ENCODE data around the gene PLCB3. TPM values are rescaled to one million over a fixed set of nuclear protein-coding genes. Genes with fewer than 3 reads are reported as not detected.
A peak's percentile ranks its signal among the peaks of the same experiment; 100 is the strongest.

PLCB3 gene
- total RNA-seq, result 25.3 and 25.6 TPM in 2 replicates

DNA sequence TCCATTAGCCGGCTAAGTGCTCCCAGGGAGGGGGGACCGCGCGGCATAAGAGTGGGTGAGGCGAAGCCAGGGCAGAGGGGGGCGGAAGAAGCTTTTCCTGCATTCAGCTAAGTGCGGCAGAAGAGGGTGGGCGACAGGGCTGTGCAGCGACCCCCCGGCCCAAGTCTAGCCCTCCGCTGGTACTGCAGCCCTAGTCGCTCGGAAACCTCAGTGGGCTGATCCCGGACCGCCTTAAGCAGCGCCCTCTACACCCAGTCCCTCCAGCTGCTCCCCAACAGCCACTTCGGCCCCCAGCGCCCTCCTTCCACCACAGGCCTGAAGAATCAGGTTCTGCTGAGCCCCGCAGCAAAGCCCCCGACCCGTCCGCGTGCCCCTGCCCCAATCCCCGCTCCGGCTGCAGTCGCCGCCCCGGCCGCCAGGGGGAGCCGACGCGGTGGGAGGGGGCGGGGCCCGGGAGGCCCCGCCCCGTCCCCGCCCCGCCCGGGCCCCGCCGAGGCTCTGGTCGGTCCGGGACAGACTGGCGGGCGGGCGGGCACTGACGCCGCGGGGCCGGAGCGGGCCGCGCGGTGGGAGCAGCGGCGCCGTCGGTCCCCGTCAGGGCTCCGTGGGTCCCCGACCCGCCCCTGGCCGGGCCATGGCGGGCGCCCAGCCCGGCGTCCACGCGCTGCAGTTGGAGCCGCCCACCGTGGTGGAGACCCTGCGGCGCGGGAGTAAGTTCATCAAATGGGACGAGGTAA, at the start of gene PLCB3:
PLCB3 (plus strand) TSS at position 515 of the 737 bp plus-strand sequence; CDS start at position 635, 120 bp downstream.
- peak; percentile 49 for TF ChIP-seq CTCF (IDR thresholded peaks at IDR 0.05; ENCODE audit: extremely low read depth, low read depth, low read length)
- H4K20me1 ChIP-seq (ENCODE audit: insufficient read depth, low read length), result no peaks in the 10 kb centered on the region
- peak within 1 kb of the TSS; percentile 91 for H3K4me3 ChIP-seq (ENCODE audit: insufficient read depth, low read length)
- peak within 1 kb of the TSS; percentile 98 for H3K4me2 ChIP-seq (ENCODE audit: insufficient read depth, low read length)
- H2AFZ ChIP-seq (ENCODE audit: low read length), result peak within 1 kb of the TSS; percentile 89
- no peaks in the 10 kb centered on the region for H3K27me3 ChIP-seq (ENCODE audit: insufficient read depth, low read length)
- H3K9me3 ChIP-seq (ENCODE audit: low read depth, low read length), result no peaks in the 10 kb centered on the region
- peaks cover 11% of the 10 kb centered on the region for H3K4me1 ChIP-seq (ENCODE audit: insufficient read depth, low read length)
- H3K36me3 ChIP-seq (ENCODE audit: insufficient read depth, low read length), result peaks cover 15% of the 10 kb centered on the region
- peaks cover 30% of the 10 kb centered on the region for H3K79me2 ChIP-seq (ENCODE audit: insufficient read depth, low read length)
- peak within 1 kb of the TSS; percentile 58 for H3K27ac ChIP-seq (ENCODE audit: low read depth, low read length)
- DNase-seq (ENCODE audit: insufficient read length, low spot score, missing footprints), result peak; percentile 99

- no peak for DNase-seq (ENCODE audit: insufficient read length, low spot score, missing footprints)
- peaks cover 3% of the 10 kb centered on the region for H4K20me1 ChIP-seq (ENCODE audit: insufficient read depth, low read length)
These were observed 49.8 kb upstream of the PLCB3 start for GRCh38 chr11:64201543-64201942.

DNA sequence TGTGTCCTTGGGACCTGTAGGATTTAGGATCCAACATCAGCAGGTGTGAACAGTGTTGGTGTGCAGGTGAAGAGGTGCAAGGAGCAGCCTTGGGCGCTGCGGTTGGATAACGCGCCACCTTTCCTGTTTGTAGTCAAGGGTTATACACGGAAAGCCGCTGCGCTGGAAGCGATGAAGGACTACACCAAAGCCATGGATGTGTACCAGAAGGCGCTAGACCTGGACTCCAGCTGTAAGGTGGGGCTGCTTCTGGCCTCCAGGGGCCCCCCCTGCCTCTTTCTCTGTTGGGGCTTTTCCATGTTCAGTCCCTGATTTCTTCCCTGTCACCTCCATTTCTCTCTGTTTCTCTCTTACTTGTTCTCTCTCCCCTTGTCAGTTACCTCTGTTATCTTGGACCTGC, 48.3 kb upstream of the PLCB3 start:
- H3K36me3 ChIP-seq (ENCODE audit: insufficient read depth, low read length), result peaks cover 66% of the 10 kb centered on the region
- no peak overlapping the region for H3K4me2 ChIP-seq (ENCODE audit: insufficient read depth, low read length)
- H3K27me3 ChIP-seq (ENCODE audit: insufficient read depth, low read length), result no peaks in the 10 kb centered on the region
- H3K79me2 ChIP-seq (ENCODE audit: insufficient read depth, low read length), result no peaks in the 10 kb centered on the region
- no peak for DNase-seq (ENCODE audit: insufficient read length, low spot score, missing footprints)
- no peak overlapping the region for H2AFZ ChIP-seq (ENCODE audit: low read length)
- no peak overlapping the region for H3K27ac ChIP-seq (ENCODE audit: low read depth, low read length)
- peaks cover 3% of the 10 kb centered on the region for H4K20me1 ChIP-seq (ENCODE audit: insufficient read depth, low read length)
- H3K9me3 ChIP-seq (ENCODE audit: low read depth, low read length), result no peaks in the 10 kb centered on the region
- no peak for TF ChIP-seq CTCF (IDR thresholded peaks at IDR 0.05; ENCODE audit: extremely low read depth, low read depth, low read length)
- H3K4me3 ChIP-seq (ENCODE audit: insufficient read depth, low read length), result no peak overlapping the region
- peaks cover 9% of the 10 kb centered on the region for H3K4me1 ChIP-seq (ENCODE audit: insufficient read depth, low read length)

More at GRCh38 chr11:64201543-64201942, 49.8 kb upstream of the PLCB3 start:
- H3K4me3 ChIP-seq (ENCODE audit: insufficient read depth, low read length), result no peak overlapping the region
- no peaks in the 10 kb centered on the region for H3K27me3 ChIP-seq (ENCODE audit: insufficient read depth, low read length)
- peaks cover 3% of the 10 kb centered on the region for H3K79me2 ChIP-seq (ENCODE audit: insufficient read depth, low read length)
- no peak overlapping the region for H2AFZ ChIP-seq (ENCODE audit: low read length)
- no peaks in the 10 kb centered on the region for H3K9me3 ChIP-seq (ENCODE audit: low read depth, low read length)
- H3K4me1 ChIP-seq (ENCODE audit: insufficient read depth, low read length), result peaks cover 4% of the 10 kb centered on the region
- no peak overlapping the region for H3K4me2 ChIP-seq (ENCODE audit: insufficient read depth, low read length)
- H3K36me3 ChIP-seq (ENCODE audit: insufficient read depth, low read length), result peaks cover 80% of the 10 kb centered on the region
- no peak overlapping the region for H3K27ac ChIP-seq (ENCODE audit: low read depth, low read length)
- TF ChIP-seq CTCF (IDR thresholded peaks at IDR 0.05; ENCODE audit: extremely low read depth, low read depth, low read length), result no peak

GRCh38 chr11:64203421-64204079, 47.8 kb upstream of the PLCB3 start:
- Histone ChIP-seq H3K27ac (ENCODE audit: low read depth, low read length) (no peak overlapping the region), H3K79me2 (ENCODE audit: insufficient read depth, low read length) (no peaks in the 10 kb centered on the region), H3K4me2 (ENCODE audit: insufficient read depth, low read length) (no peak overlapping the region), H3K36me3 (ENCODE audit: insufficient read depth, low read length) (peaks cover 60% of the 10 kb centered on the region), H3K4me3 (ENCODE audit: insufficient read depth, low read length) (no peak overlapping the region), H4K20me1 (ENCODE audit: insufficient read depth, low read length) (peaks cover 3% of the 10 kb centered on the region), H3K4me1 (ENCODE audit: insufficient read depth, low read length) (peaks cover 10% of the 10 kb centered on the region), H3K27me3 (ENCODE audit: insufficient read depth, low read length) (no peaks in the 10 kb centered on the region), H3K9me3 (ENCODE audit: low read depth, low read length) (no peaks in the 10 kb centered on the region), H2AFZ (ENCODE audit: low read length) (no peak overlapping the region)
- no peak for TF ChIP-seq CTCF (IDR thresholded peaks at IDR 0.05; ENCODE audit: extremely low read depth, low read depth, low read length)
- no peak for DNase-seq (ENCODE audit: insufficient read length, low spot score, missing footprints)
